ENCODE results near the gene NSD2.
"Not testable (repeated sequence)": the region's sequence is repeated elsewhere in the genome, so short reads cannot be mapped to it uniquely, and the experiment has no call there.

The NSD2 gene

GRCh38 chr4:1983053-1983845 lies 112.1 kb downstream of the NSD2 start:
- DNase-seq (ENCODE audit: low read depth in 2 of 2, low spot score in 1 of 2), result no peak

- DNase-seq (ENCODE audit: low read depth in 2 of 2, low spot score in 1 of 2), result no peak
Measured at GRCh38 chr4:1983846-1984405, 112.7 kb downstream of the NSD2 start.

- DNase-seq (ENCODE audit: low read depth in 2 of 2, low spot score in 1 of 2), result no peak
Measured at GRCh38 chr4:1984406-1985191, 113.4 kb downstream of the NSD2 start.

- DNase-seq (ENCODE audit: low read depth in 2 of 2, low spot score in 1 of 2), result no peak
Measured at GRCh38 chr4:1985294-1985693, 114.1 kb downstream of the NSD2 start.

- no peak for DNase-seq (ENCODE audit: low read depth in 2 of 2, low spot score in 1 of 2)
Measured at GRCh38 chr4:1985780-1986577, 114.8 kb downstream of the NSD2 start.

- no peak for DNase-seq (ENCODE audit: low read depth in 2 of 2, low spot score in 1 of 2)
Measured at GRCh38 chr4:1986578-1987210, 115.5 kb downstream of the NSD2 start.

GRCh38 chr4:1987296-1987695 lies 116.1 kb downstream of the NSD2 start:
- DNase-seq (ENCODE audit: low read depth in 2 of 2, low spot score in 1 of 2), result no peak

GRCh38 chr4:1987721-1988326 lies 116.6 kb downstream of the NSD2 start:
- DNase-seq (ENCODE audit: low read depth in 2 of 2, low spot score in 1 of 2), result no peak

- no peak for DNase-seq (ENCODE audit: low read depth in 2 of 2, low spot score in 1 of 2)
Measured at GRCh38 chr4:1988327-1988724, 117.1 kb downstream of the NSD2 start.

- DNase-seq (ENCODE audit: low read depth in 2 of 2, low spot score in 1 of 2), result no peak
Measured at GRCh38 chr4:1989533-1990347, 118.5 kb downstream of the NSD2 start.

GRCh38 chr4:1990348-1990645 lies 119.1 kb downstream of the NSD2 start:
- DNase-seq (ENCODE audit: low read depth in 2 of 2, low spot score in 1 of 2), result no peak

GRCh38 chr4:1990676-1991075 lies 119.5 kb downstream of the NSD2 start:
- DNase-seq (ENCODE audit: low read depth in 2 of 2, low spot score in 1 of 2), result no peak

- no peak for DNase-seq (ENCODE audit: low read depth in 2 of 2, low spot score in 1 of 2)
Measured at GRCh38 chr4:1991087-1991486, 119.9 kb downstream of the NSD2 start.

GRCh38 chr4:1991596-1992434 lies 120.6 kb downstream of the NSD2 start:
- no peak for DNase-seq (ENCODE audit: low read depth in 2 of 2, low spot score in 1 of 2)

- no peak for DNase-seq (ENCODE audit: low read depth in 2 of 2, low spot score in 1 of 2)
Measured at GRCh38 chr4:1992468-1993168, 121.4 kb downstream of the NSD2 start.

GRCh38 chr4:1993169-1993516 lies 122.0 kb downstream of the NSD2 start:
- no peak for DNase-seq (ENCODE audit: low read depth in 2 of 2, low spot score in 1 of 2)

- not testable (repeated sequence) for DNase-seq (ENCODE audit: low read depth in 2 of 2, low spot score in 1 of 2)
Measured at GRCh38 chr4:1993718-1994516, 122.7 kb downstream of the NSD2 start.

- no peak for DNase-seq (ENCODE audit: low read depth in 2 of 2, low spot score in 1 of 2)
Measured at GRCh38 chr4:1994938-1995337, 123.7 kb downstream of the NSD2 start.

Measured in stimulated activated CD8-positive, alpha-beta memory T cell treated with anti-CD3 and anti-CD28 coated beads, Interleukin-4, amount 100 ng/mL, for 1 hour (primary cell).